Activated T-cell treated with anti-CD3 and anti-CD28 coated beads, Interleukin-2, amount 50 U/mL, for 72 hours (primary cell): ENCODE measurements around the gene ACAN. TPM values are rescaled to one million over a fixed set of nuclear protein-coding genes. Genes with fewer than 3 reads are reported as not detected.
A peak's percentile ranks its signal among the peaks of the same experiment; 100 is the strongest.
"Not testable (repeated sequence)": the region's sequence is repeated elsewhere in the genome, so short reads cannot be mapped to it uniquely, and the experiment has no call there.

Experiments
- ATAC-seq, 2 donors: fragments of 150-1000 bp; cut with Tn5 transposase; replicated peaks in 1 of 2; 2 replicates each; pipeline ENCODE4 v1.10.0; 2021; ENCODE audit warnings: moderate library complexity in 2 of 2, mild to moderate bottlenecking in 1 of 2
- DNase-seq, 2 donors: peaks; one replicate each; pipeline ENCODE4 v3.0.0; 2021 to 2022; ENCODE audit warnings: mixed read lengths in 1 of 2
- H3K27ac Mint-ChIP-seq: one replicate; pipeline ENCODE4 v1.8.0; 2022; ENCODE audit warnings: mild to moderate bottlenecking, moderate library complexity, mixed read lengths
- H3K27me3 Mint-ChIP-seq: one replicate; pipeline ENCODE4 v1.8.0; 2022; ENCODE audit warnings: low read depth, mixed read lengths
- H3K36me3 Mint-ChIP-seq, 2 donors: one replicate each; pipeline ENCODE4 v1.8.0; 2022; ENCODE audit warnings: mixed read lengths in 2 of 2, mild to moderate bottlenecking in 1 of 2; ENCODE audit not compliant: insufficient read depth in 2 of 2
- H3K4me1 Mint-ChIP-seq: one replicate; pipeline ENCODE4 v1.8.0; 2022; ENCODE audit warnings: low read depth, mixed read lengths
- H3K4me3 Mint-ChIP-seq, 2 donors: one replicate each; pipeline ENCODE4 v1.8.0; 2022; ENCODE audit warnings: mild to moderate bottlenecking in 2 of 2, mixed read lengths in 2 of 2, moderate library complexity in 2 of 2
- H3K9me3 Mint-ChIP-seq, 2 donors: one replicate each; pipeline ENCODE4 v1.8.0; 2022; ENCODE audit warnings: mixed read lengths in 2 of 2
- total RNA-seq, 2 donors: library from RNA; stranded (reverse); gene quantifications; one replicate each; pipeline ENCODE4 v1.2.3, GENCODE V29; 2022

ACAN gene
- total RNA-seq, 2 donors from 2014 or later = not detected

DNA sequence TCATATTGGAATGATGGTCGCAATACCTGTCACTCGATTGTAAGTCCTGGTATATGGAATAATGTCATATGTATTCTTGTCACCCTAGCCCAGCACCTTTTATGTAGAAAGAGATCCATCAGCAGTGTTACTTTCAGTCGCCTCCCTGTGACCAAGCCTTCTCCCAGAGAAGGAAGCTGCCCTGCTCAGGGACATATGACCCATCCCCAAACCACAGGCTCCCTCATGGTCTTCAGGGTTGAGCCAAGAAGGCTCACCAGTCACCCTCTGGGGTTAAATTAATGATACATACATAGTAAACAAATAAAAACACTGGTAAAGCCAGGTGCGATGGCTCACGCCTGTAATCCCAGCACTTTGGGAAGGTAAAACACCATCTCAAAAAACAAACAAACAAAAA lies 114.5 kb downstream of the ACAN start:
- Mint-ChIP-seq H3K27me3 (no peaks in the 10 kb centered on the region), H3K4me1 (peaks cover 49% of the 10 kb centered on the region), H3K36me3 (no peaks in the 10 kb centered on the region), H3K4me3 (no peak overlapping the region), H3K27ac (no peak overlapping the region), H3K9me3 (no peaks in the 10 kb centered on the region)
- ATAC-seq (no peak), DNase-seq (no peak)

DNA sequence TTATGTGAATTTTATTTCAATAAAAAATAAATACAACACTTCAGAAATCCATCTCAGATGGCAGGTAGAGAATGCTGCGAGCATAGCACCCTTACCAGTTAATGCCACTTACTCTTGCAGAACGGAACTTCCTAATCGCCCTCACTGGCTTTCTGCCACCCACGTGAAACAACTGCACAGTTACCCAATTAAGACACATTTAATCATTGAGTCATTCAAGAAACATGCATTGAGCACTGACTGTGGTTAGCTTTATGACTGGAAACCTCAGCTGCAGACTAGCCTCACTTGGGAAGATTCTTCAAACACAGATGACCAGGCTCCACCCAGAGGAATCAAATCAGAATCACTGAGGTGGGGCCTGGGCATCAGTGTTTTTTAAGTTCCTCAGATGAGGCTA lies 115.5 kb downstream of the ACAN start:
- peaks cover 44% of the 10 kb centered on the region for H3K4me1 Mint-ChIP-seq
- no peaks in the 10 kb centered on the region for H3K9me3 Mint-ChIP-seq
- peak; percentile 87 to 90 for ATAC-seq
- H3K27ac Mint-ChIP-seq = no peak overlapping the region
- H3K36me3 Mint-ChIP-seq = no peaks in the 10 kb centered on the region
- peak; percentile 71 to 73 for DNase-seq
- no peaks in the 10 kb centered on the region for H3K27me3 Mint-ChIP-seq
- peak overlapping the region; percentile 54 to 60 for H3K4me3 Mint-ChIP-seq

DNA sequence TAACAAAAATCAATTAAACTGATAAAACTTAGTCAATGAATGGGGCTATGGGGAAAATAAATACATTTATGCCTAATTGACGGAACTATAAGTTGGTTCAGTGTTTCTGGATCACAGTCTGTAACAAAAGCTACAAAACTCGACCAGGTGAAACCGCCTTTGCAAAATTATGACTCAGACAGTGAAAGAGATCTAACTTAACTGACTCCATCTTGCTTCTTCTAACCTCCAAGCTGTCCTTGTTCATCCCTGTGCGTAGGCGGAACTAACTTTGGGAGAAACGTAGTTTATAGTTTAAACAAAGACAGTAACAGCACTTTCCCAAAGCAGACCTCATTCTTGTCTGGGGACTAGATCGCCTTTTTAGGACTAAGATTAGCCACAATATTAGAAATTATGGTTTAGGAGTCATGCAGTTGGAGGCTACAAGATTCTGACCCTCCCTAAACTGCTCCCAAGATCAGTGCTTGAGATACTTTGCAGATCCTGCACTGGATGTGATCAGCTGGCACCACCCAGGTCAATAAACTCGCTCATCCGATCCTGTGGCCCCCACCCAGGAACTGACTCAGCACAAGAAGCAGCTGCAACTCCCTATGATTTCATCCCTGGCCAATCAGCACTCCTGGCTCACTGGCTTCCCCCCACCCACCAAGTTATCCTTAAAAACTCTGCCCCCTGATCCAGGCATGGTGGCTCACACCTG lies 117.1 kb downstream of the ACAN start:
- Mint-ChIP-seq H3K9me3 (no peaks in the 10 kb centered on the region), H3K36me3 (no peaks in the 10 kb centered on the region), H3K4me1 (peaks cover 44% of the 10 kb centered on the region), H3K27ac (no peak overlapping the region), H3K27me3 (no peaks in the 10 kb centered on the region), H3K4me3 (peak overlapping the region; percentile 43 to 48)
- DNase-seq = no peak
- no peak for ATAC-seq

DNA sequence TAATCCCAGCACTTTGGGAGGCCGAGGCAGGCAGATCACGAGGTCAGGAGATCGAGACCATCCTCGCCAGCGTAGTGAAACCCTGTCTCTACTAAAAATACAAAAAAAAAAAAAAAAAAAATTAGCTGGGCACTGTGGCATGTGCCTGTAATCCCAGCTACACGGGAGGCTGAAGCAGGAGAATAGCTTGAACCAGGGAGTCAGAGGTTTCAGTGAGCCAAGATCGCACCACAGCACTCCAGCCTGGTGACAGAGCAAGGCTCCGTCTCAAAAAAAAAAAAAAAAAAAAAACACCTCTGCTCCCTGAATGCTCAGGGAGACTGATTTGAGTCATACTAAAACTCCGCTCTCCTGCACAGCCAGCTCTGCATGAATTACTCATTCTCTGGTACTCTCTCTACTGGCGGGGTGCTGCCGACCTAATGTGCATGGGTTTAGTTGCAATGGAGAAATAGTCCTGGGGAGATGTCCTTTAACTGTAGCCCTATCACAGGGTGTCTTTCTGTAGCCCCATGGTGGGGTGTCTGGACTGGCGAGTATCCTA lies 117.7 kb downstream of the ACAN start:
- DNase-seq (peak; percentile 62 to 67), ATAC-seq (peak; percentile 82 to 85)
- H3K27me3 Mint-ChIP-seq, H3K27ac Mint-ChIP-seq, H3K36me3 Mint-ChIP-seq, H3K9me3 Mint-ChIP-seq: not testable (repeated sequence)
- Mint-ChIP-seq H3K4me1 (peaks cover 44% of the 10 kb centered on the region), H3K4me3 (peak overlapping the region; percentile 43 to 48)

Other genes starting within 250 kb of the ACAN start
- gene AEN, start 182.1 kb upstream of the ACAN start, total RNA-seq = 100 to 1,000 TPM in 1 of 2 donors, 10 to 100 TPM in 1; 99.4 to 155 TPM
- gene ISG20, start 164.4 kb upstream of the ACAN start, total RNA-seq = 100 to 1,000 TPM; 102 to 215 TPM
- 100 to 1,000 TPM in 1 of 2 donors, 10 to 100 TPM in 1; 82.5 to 114 TPM for gene HAPLN3, start 92.1 kb downstream of the ACAN start, total RNA-seq
- 10 to 100 TPM; 21.7 to 27.7 TPM for gene MFGE8, start 109.9 kb downstream of the ACAN start, total RNA-seq